Measurements from ENCODE around the gene TCERG1L.

TCERG1L gene

GRCh38 chr10:131269776-131270460 lies 41.6 kb downstream of the TCERG1L start:
- DNase-seq = no peak

- DNase-seq = no peak
Measured at GRCh38 chr10:131267814-131268095, 43.8 kb downstream of the TCERG1L start.

GRCh38 chr10:131266936-131267813 lies 44.3 kb downstream of the TCERG1L start:
- DNase-seq = no peak

- DNase-seq = no peak
Measured at GRCh38 chr10:131264110-131264788, 47.3 kb downstream of the TCERG1L start.

- no peak for DNase-seq
Measured at GRCh38 chr10:131261890-131262475, 49.5 kb downstream of the TCERG1L start.

GRCh38 chr10:131260452-131261211 lies 50.9 kb downstream of the TCERG1L start:
- no peak for DNase-seq

GRCh38 chr10:131260031-131260430 lies 51.5 kb downstream of the TCERG1L start:
- no peak for DNase-seq

GRCh38 chr10:131259535-131259934 lies 52.0 kb downstream of the TCERG1L start:
- DNase-seq = no peak

GRCh38 chr10:131258256-131258655 lies 53.3 kb downstream of the TCERG1L start:
- no peak for DNase-seq

GRCh38 chr10:131257027-131257426 lies 54.5 kb downstream of the TCERG1L start:
- DNase-seq = no peak

GRCh38 chr10:131254859-131255252 lies 56.7 kb downstream of the TCERG1L start:
- no peak for DNase-seq

GRCh38 chr10:131253931-131254858 lies 57.3 kb downstream of the TCERG1L start:
- DNase-seq = no peak

- DNase-seq = no peak
Measured at GRCh38 chr10:131252567-131253276, 58.8 kb downstream of the TCERG1L start.

- no peak for DNase-seq
Measured at GRCh38 chr10:131251146-131251541, 60.4 kb downstream of the TCERG1L start.

- no peak for DNase-seq
Measured at GRCh38 chr10:131250454-131251145, 60.9 kb downstream of the TCERG1L start.

- no peak for DNase-seq
Measured at GRCh38 chr10:131249955-131250344, 61.6 kb downstream of the TCERG1L start.

GRCh38 chr10:131249238-131249954 lies 62.1 kb downstream of the TCERG1L start:
- DNase-seq = no peak

GRCh38 chr10:131248376-131249165 lies 63.0 kb downstream of the TCERG1L start:
- DNase-seq = no peak

- DNase-seq = no peak
Measured at GRCh38 chr10:131247873-131248272, 63.6 kb downstream of the TCERG1L start.

Measured in SHP77 treated with DMSO at 0.1 percent for 48 hours (cell line).